Activated naive CD8-positive, alpha-beta T cell treated with anti-CD3 and anti-CD28 coated beads, Interleukin-2, amount 10 ng/mL, durations not matched to agents 7 days and 5 days (primary cell): ENCODE data around the gene DCAKD. TPM values are rescaled to one million over a fixed set of nuclear protein-coding genes. Genes with fewer than 3 reads are reported as not detected.
A peak's percentile ranks its signal among the peaks of the same experiment; 100 is the strongest.

ENCODE experiments used
- ATAC-seq: fragments of 150-1000 bp; cut with Tn5 transposase; one replicate; pipeline ENCODE4 v1.10.0; 2021; ENCODE audit warnings: low read depth, moderate library complexity
- POLR2A ChIA-PET: fragments of 350-600 bp; sonication (Branson Sonifier 250); formaldehyde crosslinking; loops from one replicate; lab custom pipeline; 2021; ENCODE audit warnings: antibody characterized with exemption; lab: Charles Lee
- DNase-seq: peaks from one replicate; pipeline ENCODE4 v3.0.0; 2021
- H3K27ac Mint-ChIP-seq: one replicate; pipeline ENCODE4 v1.8.0; 2022; ENCODE audit warnings: mild to moderate bottlenecking, mixed read lengths
- H3K27me3 Mint-ChIP-seq: one replicate; pipeline ENCODE4 v1.8.0; 2022; ENCODE audit warnings: mild to moderate bottlenecking, moderate library complexity, mixed read lengths
- H3K36me3 Mint-ChIP-seq: one replicate; pipeline ENCODE4 v1.8.0; 2021; ENCODE audit warnings: mild to moderate bottlenecking, mixed read lengths
- H3K4me1 Mint-ChIP-seq: one replicate; pipeline ENCODE4 v1.8.0; 2021; ENCODE audit warnings: mixed read lengths
- H3K4me3 Mint-ChIP-seq: one replicate; pipeline ENCODE4 v1.8.0; 2022; ENCODE audit warnings: mild to moderate bottlenecking, moderate library complexity, mixed read lengths
- H3K9me3 Mint-ChIP-seq: one replicate; pipeline ENCODE4 v1.8.0; 2021; ENCODE audit warnings: mixed read lengths
- total RNA-seq, 2 experiments: library from RNA; stranded (reverse); gene quantifications; one replicate each; pipeline ENCODE4 v1.2.3, GENCODE V29; 2021

DCAKD gene
- total RNA-seq, 2 experiments from 2014 or later, result 35.5 TPM

GRCh38 chr17:44981221-44981968 lies 70.0 kb downstream of the DCAKD start:
- DNase-seq (no peak), ATAC-seq (no peak)
- H3K27ac Mint-ChIP-seq, result no peak overlapping the region

GRCh38 chr17:44979426-44979995 lies 71.9 kb downstream of the DCAKD start:
- no peak overlapping the region for H3K27ac Mint-ChIP-seq
- H3K36me3 Mint-ChIP-seq, result peaks cover 2% of the 10 kb centered on the region
- no peak for DNase-seq
- peaks cover 36% of the 10 kb centered on the region for H3K27me3 Mint-ChIP-seq
- H3K4me3 Mint-ChIP-seq, result no peak overlapping the region
- POLR2A ChIA-PET, result interaction anchor here (0.7 kb wide), 1 partner anchor 34 kb away, joined by 5 read pairs; no protein-coding TSS in a partner anchor
- no peaks in the 10 kb centered on the region for H3K9me3 Mint-ChIP-seq
- H3K4me1 Mint-ChIP-seq, result no peaks in the 10 kb centered on the region
- no peak for ATAC-seq

More at GRCh38 chr17:44981221-44981968, 70.0 kb downstream of the DCAKD start:
- Mint-ChIP-seq H3K36me3 (peaks cover 2% of the 10 kb centered on the region), H3K27me3 (peaks cover 31% of the 10 kb centered on the region), H3K4me1 (no peaks in the 10 kb centered on the region), H3K9me3 (peaks cover 2% of the 10 kb centered on the region), H3K4me3 (no peak overlapping the region)
- POLR2A ChIA-PET, result no interaction called here

DNA sequence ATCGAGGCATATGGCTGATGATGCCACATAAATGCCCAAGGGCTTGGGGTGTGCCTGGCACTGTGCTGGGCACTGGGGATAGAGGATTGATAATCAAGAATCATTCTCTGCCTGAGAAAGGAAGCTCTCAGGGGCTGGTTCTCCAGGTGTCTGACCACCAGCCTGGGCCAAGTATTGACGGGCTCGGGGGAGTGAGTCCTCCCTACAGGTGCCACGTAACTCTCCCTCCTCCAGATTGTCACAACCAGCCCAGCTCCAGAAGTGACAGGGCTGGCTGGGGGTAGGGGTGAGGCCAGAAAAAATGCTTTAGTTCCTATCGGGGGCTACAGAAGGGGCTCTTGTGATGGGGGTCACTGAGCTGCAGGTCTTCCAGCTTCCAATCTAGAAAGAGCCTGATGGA lies 72.6 kb downstream of the DCAKD start:
- Mint-ChIP-seq H3K27ac (no peak overlapping the region), H3K4me1 (no peaks in the 10 kb centered on the region), H3K27me3 (peaks cover 40% of the 10 kb centered on the region), H3K4me3 (no peak overlapping the region), H3K36me3 (peaks cover 2% of the 10 kb centered on the region), H3K9me3 (no peaks in the 10 kb centered on the region)
- no peak for DNase-seq
- POLR2A ChIA-PET, result interaction anchor here (0.7 kb wide), 1 partner anchor 34 kb away, joined by 5 read pairs; no protein-coding TSS in a partner anchor
- no peak for ATAC-seq

DNA sequence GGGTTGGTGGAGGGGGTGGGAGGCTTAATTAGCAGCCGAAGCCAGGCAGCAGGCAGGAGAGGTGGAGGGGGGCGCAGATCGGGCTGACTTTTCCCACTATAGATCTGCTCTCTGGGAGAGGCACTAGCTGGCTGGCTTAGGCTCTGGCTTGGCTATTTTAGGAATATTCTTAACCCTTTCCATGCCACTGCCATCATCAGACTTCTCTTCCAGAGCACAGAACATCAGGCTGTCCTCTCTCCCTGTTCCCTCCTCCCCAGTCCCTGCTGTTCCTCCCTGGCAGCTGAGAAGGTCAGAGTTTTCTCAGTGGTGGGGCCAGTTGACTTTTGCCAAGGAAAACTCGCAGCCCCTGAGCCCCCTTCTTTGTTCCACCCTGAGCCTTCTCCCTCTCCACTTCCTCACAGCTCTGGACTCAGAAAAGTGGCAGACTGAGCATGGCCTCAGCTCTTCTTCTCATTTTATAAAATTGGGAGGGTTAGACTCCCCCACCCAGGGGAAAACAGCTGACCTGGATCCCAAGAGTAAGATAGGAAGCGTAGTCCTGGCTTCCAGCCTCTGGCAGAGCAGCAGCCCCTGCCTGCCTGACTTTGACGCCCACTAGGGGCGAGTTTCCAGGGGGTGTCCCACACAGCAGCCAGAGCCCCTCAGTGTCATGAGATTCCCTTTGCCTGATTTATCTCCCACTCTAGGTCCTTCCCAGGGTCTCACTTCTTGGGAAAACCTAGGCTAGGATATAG lies 73.5 kb downstream of the DCAKD start:
- Mint-ChIP-seq H3K36me3 (peaks cover 2% of the 10 kb centered on the region), H3K27me3 (peaks cover 43% of the 10 kb centered on the region), H3K27ac (no peak overlapping the region), H3K4me3 (no peak overlapping the region), H3K4me1 (no peaks in the 10 kb centered on the region), H3K9me3 (no peaks in the 10 kb centered on the region)
- DNase-seq (no peak), ATAC-seq (no peak)
- POLR2A ChIA-PET, result interaction anchor here (1.2 to 1.3 kb wide), 2 partner anchors 16 to 18 kb away, joined by 3 read pairs; no protein-coding TSS in a partner anchor

DNA sequence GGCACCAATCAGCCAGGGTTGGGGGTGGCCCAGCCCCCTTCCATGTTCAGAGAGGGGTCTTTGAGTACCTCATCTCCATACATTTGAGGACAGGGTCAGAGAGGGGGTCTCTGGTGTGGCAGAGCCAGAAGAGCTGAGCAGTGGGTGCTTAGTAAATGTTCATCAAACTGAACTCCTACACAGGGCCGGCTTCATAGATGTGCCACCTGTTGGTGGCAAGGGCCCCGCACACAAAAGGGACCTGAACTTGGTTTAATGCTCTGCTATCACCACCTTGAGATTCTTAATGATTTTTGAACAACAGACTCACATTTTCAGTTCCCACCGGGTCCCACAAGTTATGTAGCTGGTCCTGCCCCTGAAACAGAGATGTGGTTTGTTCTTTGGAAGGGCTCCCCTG lies 74.4 kb downstream of the DCAKD start:
- Mint-ChIP-seq H3K4me3 (no peak overlapping the region), H3K27me3 (peaks cover 49% of the 10 kb centered on the region), H3K9me3 (no peaks in the 10 kb centered on the region), H3K27ac (no peak overlapping the region), H3K36me3 (no peaks in the 10 kb centered on the region), H3K4me1 (peaks cover 2% of the 10 kb centered on the region)
- DNase-seq (no peak), ATAC-seq (peak; percentile 32)
- POLR2A ChIA-PET, result interaction anchor here (0.6 to 1.3 kb wide), 3 partner anchors 17 to 71 kb away, joined by 3 read pairs; no protein-coding TSS in a partner anchor

- H3K27me3 Mint-ChIP-seq, result peaks cover 54% of the 10 kb centered on the region
- no peaks in the 10 kb centered on the region for H3K36me3 Mint-ChIP-seq
- no peak overlapping the region for H3K4me3 Mint-ChIP-seq
- DNase-seq, result no peak
- H3K4me1 Mint-ChIP-seq, result peaks cover 3% of the 10 kb centered on the region
- POLR2A ChIA-PET, result interaction anchor here (0.6 kb wide), 1 partner anchor 71 kb away, joined by 3 read pairs; no protein-coding TSS in a partner anchor
- no peak for ATAC-seq
- no peak overlapping the region for H3K27ac Mint-ChIP-seq
- H3K9me3 Mint-ChIP-seq, result no peaks in the 10 kb centered on the region
Measured at GRCh38 chr17:44976206-44976605, 75.2 kb downstream of the DCAKD start.

Other genes with a start within 250 kb of the DCAKD start
- gene GJC1, start 221.3 kb downstream of the DCAKD start, total RNA-seq, result 1 to 10 TPM; 1.0 to 1.4 TPM
- gene HIGD1B, start 203.7 kb downstream of the DCAKD start, total RNA-seq, result not detected
- gene EFTUD2, start 152.2 kb downstream of the DCAKD start, total RNA-seq, result 100 to 1,000 TPM; 109 to 112 TPM
- not detected for gene GFAP, start 136.1 kb downstream of the DCAKD start, total RNA-seq
- 10 to 100 TPM; 66.7 to 70.5 TPM for gene KIF18B, start 103.9 kb downstream of the DCAKD start, total RNA-seq
- gene C1QL1, start 83.3 kb downstream of the DCAKD start, total RNA-seq, result not detected
- 100 to 1,000 TPM; 132 to 141 TPM for gene NMT1, start 9.7 kb upstream of the DCAKD start, total RNA-seq
- gene PLCD3, start 80.9 kb upstream of the DCAKD start, total RNA-seq, result 1 to 10 TPM; 4.2 to 4.9 TPM
- 10 to 100 TPM; 24.5 to 25.0 TPM for gene ACBD4, start 84.1 kb upstream of the DCAKD start, total RNA-seq
- 10 to 100 TPM; 33.6 to 33.7 TPM for gene HEXIM1, start 96.8 kb upstream of the DCAKD start, total RNA-seq
- gene HEXIM2, start 110.2 kb upstream of the DCAKD start, total RNA-seq, result 1 to 10 TPM; 6.7 to 7.7 TPM
- 100 to 1,000 TPM; 408 to 411 TPM for gene FMNL1, start 170.3 kb upstream of the DCAKD start, total RNA-seq
- gene SPATA32, start 210.5 kb upstream of the DCAKD start, total RNA-seq, result under 1 TPM; 0.53 to 0.65 TPM